Osteocyte (in vitro differentiated cells): ENCODE data around the gene N4BP2L2. TPM values are rescaled to one million over a fixed set of nuclear protein-coding genes. Genes with fewer than 3 reads are reported as not detected.

ENCODE experiments used
- DNase-seq: peaks from one replicate; pipeline ENCODE4 v3.0.0; 2021; ENCODE audit warnings: mixed read lengths; ENCODE audit not compliant: unreplicated experiment; ENCODE audit errors: extremely low spot score
- H3K27ac Mint-ChIP-seq: one replicate; pipeline ENCODE4 v1.8.0; 2021; ENCODE audit warnings: mild to moderate bottlenecking, mixed read lengths; ENCODE audit not compliant: unreplicated experiment
- H3K27me3 Mint-ChIP-seq: one replicate; pipeline ENCODE4 v1.8.0; 2021; ENCODE audit warnings: mixed read lengths; ENCODE audit not compliant: unreplicated experiment
- H3K36me3 Mint-ChIP-seq: one replicate; pipeline ENCODE4 v1.8.0; 2021; ENCODE audit warnings: mixed read lengths; ENCODE audit not compliant: unreplicated experiment
- H3K4me1 Mint-ChIP-seq: one replicate; pipeline ENCODE4 v1.8.0; 2021; ENCODE audit warnings: mixed read lengths; ENCODE audit not compliant: unreplicated experiment
- H3K4me3 Mint-ChIP-seq: one replicate; pipeline ENCODE4 v1.8.0; 2021; ENCODE audit warnings: mild to moderate bottlenecking, moderate library complexity, mixed read lengths; ENCODE audit not compliant: unreplicated experiment
- H3K9me3 Mint-ChIP-seq: one replicate; pipeline ENCODE4 v1.8.0; 2021; ENCODE audit warnings: mixed read lengths; ENCODE audit not compliant: unreplicated experiment
- CTCF ChIP-seq: fragments of 200-600 bp; sonication (generic); IDR thresholded peaks from 2 replicates; pipeline ENCODE4 v1.5.0; 2021; ENCODE audit warnings: antibody characterized with exemption, mild to moderate bottlenecking, moderate library complexity
- total RNA-seq: library from RNA; stranded (reverse); gene quantifications from 2 replicates; pipeline ENCODE4 v1.2.1, GENCODE V29; 2021

Gene N4BP2L2
- total RNA-seq, 1 donor from 2014 or later: 138 TPM

- Mint-ChIP-seq H3K4me1 (peaks cover 3% of the 10 kb centered on the region), H3K36me3 (peaks cover 37% of the 10 kb centered on the region), H3K9me3 (peaks cover 30% of the 10 kb centered on the region), H3K27me3 (no peaks in the 10 kb centered on the region), H3K4me3 (no peak overlapping the region), H3K27ac (no peak overlapping the region)
- DNase-seq: no peak
- no peak for TF ChIP-seq CTCF
These were observed 83.6 kb downstream of the N4BP2L2 start for GRCh38 chr13:32454886-32455593.

DNA sequence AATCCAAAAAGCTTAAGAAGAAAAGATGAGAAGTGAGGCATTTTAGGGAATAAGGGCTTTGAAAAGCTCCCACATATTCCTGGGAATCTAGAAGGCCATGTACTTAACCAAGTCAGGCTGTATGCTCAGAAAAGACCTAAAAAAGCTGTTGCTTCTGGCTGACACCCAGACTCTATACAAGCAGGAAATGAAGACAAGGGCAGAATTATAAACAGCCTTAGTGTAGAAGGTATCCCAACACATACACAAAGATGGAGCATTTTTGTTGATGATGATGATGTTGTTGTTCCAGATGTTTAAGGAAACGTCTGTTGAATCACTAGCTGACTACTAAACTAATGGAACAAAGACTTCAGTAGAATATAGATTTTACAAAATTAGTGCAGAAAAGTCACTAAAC, 84.6 kb downstream of the N4BP2L2 start:
- Mint-ChIP-seq H3K9me3 (peaks cover 21% of the 10 kb centered on the region), H3K27ac (no peak overlapping the region), H3K4me1 (peaks cover 3% of the 10 kb centered on the region), H3K36me3 (peaks cover 33% of the 10 kb centered on the region), H3K27me3 (no peaks in the 10 kb centered on the region), H3K4me3 (no peak overlapping the region)
- DNase-seq: no peak
- no peak for TF ChIP-seq CTCF

GRCh38 chr13:32448972-32449371, 89.6 kb downstream of the N4BP2L2 start:
- peaks cover 1% of the 10 kb centered on the region for H3K4me1 Mint-ChIP-seq
- no peak for TF ChIP-seq CTCF
- H3K9me3 Mint-ChIP-seq: no peaks in the 10 kb centered on the region

GRCh38 chr13:32447894-32448623, 90.5 kb downstream of the N4BP2L2 start:
- Mint-ChIP-seq H3K27ac (no peak overlapping the region), H3K36me3 (peaks cover 22% of the 10 kb centered on the region), H3K4me1 (no peaks in the 10 kb centered on the region), H3K27me3 (no peaks in the 10 kb centered on the region), H3K4me3 (no peak overlapping the region), H3K9me3 (no peaks in the 10 kb centered on the region)
- DNase-seq: no peak
- TF ChIP-seq CTCF: no peak

More at GRCh38 chr13:32448972-32449371, 89.6 kb downstream of the N4BP2L2 start:
- Mint-ChIP-seq H3K27me3 (no peaks in the 10 kb centered on the region), H3K27ac (no peak overlapping the region), H3K36me3 (peaks cover 14% of the 10 kb centered on the region), H3K4me3 (no peak overlapping the region)
- no peak for DNase-seq

DNA sequence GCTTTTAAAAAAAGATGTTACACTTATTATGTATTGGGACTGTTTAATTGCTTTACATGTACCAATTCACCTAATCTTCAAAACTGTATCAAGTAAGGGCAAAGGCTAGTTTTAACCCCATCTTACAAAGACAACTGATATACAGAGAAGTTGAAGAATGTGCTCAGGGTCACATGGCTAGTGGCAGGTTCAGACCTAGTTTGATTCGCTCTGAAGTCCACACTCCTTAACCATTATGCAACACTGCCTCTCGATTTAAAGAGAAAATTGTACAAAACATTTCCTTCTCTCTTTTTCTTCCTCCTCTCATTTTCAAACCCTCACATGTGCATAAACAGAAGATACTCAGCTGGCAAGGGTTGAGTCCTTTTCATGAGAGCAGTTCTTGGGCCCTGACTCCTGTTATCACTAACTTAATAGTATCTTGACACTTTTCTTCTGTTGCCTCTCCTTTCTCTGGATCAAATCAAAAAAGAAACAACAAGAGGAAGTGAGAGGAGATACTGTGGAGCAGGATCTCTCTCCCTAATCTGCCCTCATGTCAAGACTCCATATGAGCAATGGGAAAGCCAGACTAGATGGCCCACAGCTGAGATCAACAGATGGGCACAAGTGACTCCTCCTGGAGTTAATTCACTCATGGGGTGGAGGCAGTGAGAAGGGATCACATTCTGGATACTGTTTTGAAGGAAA, 91.7 kb downstream of the N4BP2L2 start:
- Mint-ChIP-seq H3K36me3 (peaks cover 27% of the 10 kb centered on the region), H3K27ac (no peak overlapping the region), H3K4me3 (no peak overlapping the region), H3K9me3 (no peaks in the 10 kb centered on the region), H3K27me3 (no peaks in the 10 kb centered on the region), H3K4me1 (no peaks in the 10 kb centered on the region)
- no peak for DNase-seq
- TF ChIP-seq CTCF: no peak
